A549 (cell line): ENCODE results near the gene IL17REL. TPM values are rescaled to one million over a fixed set of nuclear protein-coding genes. Genes with fewer than 3 reads are reported as not detected.

Experiments
- ATAC-seq, 2 experiments: fragments of 200-7000 bp in 1 of 2; fragments of >200 bp in 1 of 2; cut with Nextera tagmentation in 1 of 2; cut with Tn5 transposase in 1 of 2; 3 replicates each; pipeline versions ENCODE4 v1.8.0 to v1.9.1; 2018 to 2020; ENCODE audit warnings: mild to moderate bottlenecking in 1 of 2, moderate library complexity in 1 of 2
- CTCF ChIA-PET: fragments of 300-600 bp; sonication (Branson Sonifier 250); formaldehyde crosslinking; extraction: SDS; loops from one replicate; lab custom pipeline; 2021; ENCODE audit warnings: antibody characterized with exemption, inconsistent platforms; lab: Yijun Ruan, JAX
- POLR2A ChIA-PET: fragments of 350-600 bp; formaldehyde crosslinking; extraction: SDS; loops from one replicate; lab custom pipeline; 2021; ENCODE audit warnings: antibody characterized with exemption, inconsistent platforms; lab: Yijun Ruan, JAX
- DNase-seq, 2 experiments: peaks; one replicate each; pipeline versions ENCODE4 v3.0.0 to v3.0.0-alpha.2; 2011 to 2016; ENCODE audit warnings: low read depth in 1 of 2, low spot score in 1 of 2
- FAIRE-seq: peaks from 2 replicates; lab custom pipeline; 2011; peaks lifted over from hg19 to GRCh38; lab: Jason Lieb, UNC
- H3K27ac ChIP-seq, 2 experiments: fragments of >200 bp; sonication (Bioruptor Twin); formaldehyde crosslinking; 3 replicates each; pipeline ENCODE4 v1.5.1; 2016 to 2017
- H3K4me1 ChIP-seq: fragments of >200 bp; sonication (Bioruptor Twin); formaldehyde crosslinking; 3 replicates; pipeline ENCODE4 v1.6.1; 2016
- H3K4me2 ChIP-seq: fragments of >200 bp; sonication (Bioruptor Twin); formaldehyde crosslinking; 3 replicates; pipeline ENCODE4 v1.6.1; 2016
- H3K4me3 ChIP-seq: fragments of >200 bp; sonication (Bioruptor Twin); formaldehyde crosslinking; 3 replicates; pipeline ENCODE4 v1.5.1; 2016
- H3K9me3 ChIP-seq: fragments of >200 bp; sonication (Bioruptor Twin); formaldehyde crosslinking; 3 replicates; pipeline ENCODE4 v1.6.1; 2016
- BHLHE40 ChIP-seq: IDR thresholded peaks from 2 replicates; pipeline ENCODE4 v1.6.1; 2012; ENCODE audit warnings: low read depth, low read length, inconsistent platforms
- CBX2 ChIP-seq: fragments of 200-600 bp; sonication (generic); IDR thresholded peaks from 2 replicates; pipeline ENCODE4 v1.6.1; 2016; ENCODE audit warnings: low read depth, mild to moderate bottlenecking, borderline replicate concordance
- CHD2 ChIP-seq: fragments of 150-350 bp; IDR thresholded peaks from 2 replicates; pipeline ENCODE4 v1.6.1; 2014; ENCODE audit warnings: low read length; ENCODE audit not compliant: partially characterized antibody
- FOSL2 ChIP-seq, 2 experiments: fragments of 450-650 bp in 1 of 2; fragments of >200 bp in 1 of 2; sonication (Bioruptor Twin) in 1 of 2; formaldehyde crosslinking; IDR thresholded peaks; 2 replicates each; pipeline versions ENCODE4 v1.5.0 to v1.6.1; 2016 to 2020; ENCODE audit warnings: mild to moderate bottlenecking in 1 of 2, moderate library complexity in 1 of 2
- HOXA7 ChIP-seq: fragments of 250-450 bp; sonication (Bioruptor Pico); IDR thresholded peaks from 2 replicates; pipeline ENCODE4 v1.5.0; 2020; ENCODE audit warnings: mild to moderate bottlenecking, moderate library complexity
- HOXB13 ChIP-seq: fragments of 250-450 bp; sonication (Bioruptor Pico); IDR thresholded peaks from 2 replicates; pipeline ENCODE4 v1.5.0; 2020; ENCODE audit warnings: low read depth, mild to moderate bottlenecking, moderate library complexity
- JUN ChIP-seq, 2 experiments: fragments of >200 bp; sonication (Bioruptor Twin); formaldehyde crosslinking; IDR thresholded peaks; 2 replicates in 1 of 2; 3 replicates in 1 of 2; pipeline ENCODE4 v1.6.1; 2016 to 2017
- JUNB ChIP-seq: fragments of >200 bp; sonication (Bioruptor Twin); formaldehyde crosslinking; IDR thresholded peaks from 2 replicates; pipeline ENCODE4 v1.6.1; 2016
- KDM1A ChIP-seq: fragments of 200-600 bp; sonication (generic); IDR thresholded peaks from 2 replicates; pipeline ENCODE4 v1.6.1; 2016; ENCODE audit warnings: low read depth, mild to moderate bottlenecking
- MAZ ChIP-seq: fragments of 150-350 bp; IDR thresholded peaks from 2 replicates; pipeline ENCODE4 v1.6.1; 2014; ENCODE audit warnings: antibody characterized with exemption, low read depth, low read length, borderline replicate concordance
- NPAS2 ChIP-seq: fragments of 250-450 bp; sonication (Bioruptor Pico); IDR thresholded peaks from 2 replicates; pipeline ENCODE4 v1.8.0; 2022; ENCODE audit warnings: mild to moderate bottlenecking, moderate library complexity, borderline replicate concordance
- NR3C1 ChIP-seq: fragments of >200 bp; sonication (Bioruptor Twin); formaldehyde crosslinking; IDR thresholded peaks from 3 replicates; pipeline ENCODE4 v1.6.1; 2017
- POLR2AphosphoS2 ChIP-seq: conservative IDR thresholded peaks from 2 replicates; pipeline ENCODE4 v1.6.1; 2012; ENCODE audit warnings: low read length, improper control_type of control experiment, inconsistent platforms
- RARB ChIP-seq: fragments of 250-450 bp; sonication (Bioruptor Pico); IDR thresholded peaks from 2 replicates; pipeline ENCODE4 v1.8.0; 2021; ENCODE audit warnings: mild to moderate bottlenecking, moderate library complexity
- TFCP2L1 ChIP-seq: fragments of 250-450 bp; sonication (Bioruptor Pico); IDR thresholded peaks from 2 replicates; pipeline ENCODE4 v1.5.0; 2021; ENCODE audit warnings: mild to moderate bottlenecking
- ZFP36 ChIP-seq: fragments of 450-650 bp; IDR thresholded peaks from 2 replicates; pipeline ENCODE4 v1.6.1; 2014; ENCODE audit warnings: borderline replicate concordance; ENCODE audit not compliant: partially characterized antibody
- ZSCAN20 ChIP-seq: fragments of 250-450 bp; sonication (Bioruptor Pico); IDR thresholded peaks from 2 replicates; pipeline ENCODE4 v1.8.0; 2022; ENCODE audit warnings: mild to moderate bottlenecking, moderate library complexity
- WGBS: methylation state at CpG from one replicate; pipeline ENCODE4 v1.1.6; 2017; ENCODE audit errors: missing lambda C conversion rate; 5-methylcytosine and 5-hydroxymethylcytosine counted together
- polyA plus RNA-seq, 4 experiments: library from polyadenylated mRNA; depleted of rRNA in 3 of 4; stranded (reverse); fragments of >200 nt; fragmentation: RNase III in 1 of 4; extraction: RNeasy Plus Mini Kit Qiagen cat#74134 plus additional on column Dnase treatment in 1 of 4; gene quantifications; 2 replicates in 3 of 4; 3 replicates in 1 of 4; pipeline ENCODE4 v1.2.3, GENCODE V29; 2011 to 2017
- TF ChIP-seq, protein P1 (sequence below): fragments of >200 bp; sonication (Bioruptor Twin); formaldehyde crosslinking; IDR thresholded peaks from 2 replicates; pipeline ENCODE4 v1.6.1; 2016
- TF ChIP-seq, protein P2 (sequence below): fragments of >200 bp; sonication (Bioruptor Twin); formaldehyde crosslinking; IDR thresholded peaks from 3 replicates; pipeline ENCODE4 v1.5.1; 2016

Gene IL17REL
- polyA plus RNA-seq, 2 of the 4 experiments (the other 2 are of a cell fraction) = 0.06 TPM; not detected in 1

GRCh38 chr22:49970528-49971231 lies 41.9 kb downstream of the IL17REL start (continued):
- TF ChIP-seq, protein P1, sequence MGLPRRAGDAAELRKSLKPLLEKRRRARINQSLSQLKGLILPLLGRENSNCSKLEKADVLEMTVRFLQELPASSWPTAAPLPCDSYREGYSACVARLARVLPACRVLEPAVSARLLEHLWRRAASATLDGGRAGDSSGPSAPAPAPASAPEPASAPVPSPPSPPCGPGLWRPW = no peak
- TF ChIP-seq BHLHE40 (peak; percentile 85), MAZ (no peak), ZFP36 (no peak), CHD2 (peak; percentile 46), CBX2 (no peak)

- Histone ChIP-seq H3K9me3 (no peaks in the 10 kb centered on the region), H3K4me2 (peak overlapping the region; percentile 89), H3K4me3 (no peak overlapping the region), H3K4me1 (peaks cover 31% of the 10 kb centered on the region)
- POLR2A ChIA-PET = no interaction called here
- ATAC-seq (peak; percentile 2 to 5; a peak in 4 of 6 replicates), FAIRE-seq (no peak), DNase-seq (no peak)
- CTCF ChIA-PET = no interaction called here
- 73% methylated on average over 3 of the region's 8 CpGs for WGBS
- TF ChIP-seq, protein P2, sequence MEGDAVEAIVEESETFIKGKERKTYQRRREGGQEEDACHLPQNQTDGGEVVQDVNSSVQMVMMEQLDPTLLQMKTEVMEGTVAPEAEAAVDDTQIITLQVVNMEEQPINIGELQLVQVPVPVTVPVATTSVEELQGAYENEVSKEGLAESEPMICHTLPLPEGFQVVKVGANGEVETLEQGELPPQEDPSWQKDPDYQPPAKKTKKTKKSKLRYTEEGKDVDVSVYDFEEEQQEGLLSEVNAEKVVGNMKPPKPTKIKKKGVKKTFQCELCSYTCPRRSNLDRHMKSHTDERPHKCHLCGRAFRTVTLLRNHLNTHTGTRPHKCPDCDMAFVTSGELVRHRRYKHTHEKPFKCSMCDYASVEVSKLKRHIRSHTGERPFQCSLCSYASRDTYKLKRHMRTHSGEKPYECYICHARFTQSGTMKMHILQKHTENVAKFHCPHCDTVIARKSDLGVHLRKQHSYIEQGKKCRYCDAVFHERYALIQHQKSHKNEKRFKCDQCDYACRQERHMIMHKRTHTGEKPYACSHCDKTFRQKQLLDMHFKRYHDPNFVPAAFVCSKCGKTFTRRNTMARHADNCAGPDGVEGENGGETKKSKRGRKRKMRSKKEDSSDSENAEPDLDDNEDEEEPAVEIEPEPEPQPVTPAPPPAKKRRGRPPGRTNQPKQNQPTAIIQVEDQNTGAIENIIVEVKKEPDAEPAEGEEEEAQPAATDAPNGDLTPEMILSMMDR = no peak
- TF ChIP-seq TFCP2L1 (CRISPR knock-in tag) (no peak), KDM1A (peak; percentile 64; the same call in 1 of the 2 replicates), HOXA7 (CRISPR knock-in tag) (no peak), NR3C1 (no peak)
- TF ChIP-seq, all 56 proteins: peak for 1
- peak overlapping the region; percentile 92 to 96 for H3K27ac ChIP-seq
Observed at GRCh38 chr22:49969751-49970527, 42.6 kb downstream of the IL17REL start.

- H3K4me2 ChIP-seq = no peak overlapping the region
- H3K4me3 ChIP-seq = no peak overlapping the region
- DNase-seq (no peak), FAIRE-seq (no peak), ATAC-seq (no peak)
- TF ChIP-seq RARB (CRISPR knock-in tag) (no peak), CBX2 (no peak), POLR2AphosphoS2 (no peak), JUNB (no peak), NPAS2 (no peak), ZSCAN20 (CRISPR knock-in tag) (no peak), JUN (IDR thresholded peaks at IDR 0.05) (no peak), HOXB13 (no peak), FOSL2 (IDR thresholded peaks at IDR 0.05) (no peak), FOSL2 (CRISPR knock-in tag; IDR thresholded peaks at IDR 0.05) (no peak)
- TF ChIP-seq, protein P2 = no peak
- ChIA-PET POLR2A (interaction anchor here (1.2 kb wide), 1 partner anchor 33 kb away, joined by 4 read pairs; no protein-coding TSS in a partner anchor), CTCF (no interaction called here)
- H3K27ac ChIP-seq = peak overlapping the region; percentile 92 to 96; a peak in 5 of 6 replicates
- peaks cover 39% of the 10 kb centered on the region for H3K4me1 ChIP-seq
- WGBS = 100% methylated on average over 2 of the region's 16 CpGs
- H3K9me3 ChIP-seq = no peaks in the 10 kb centered on the region
Observed at GRCh38 chr22:49968831-49969661, 43.5 kb downstream of the IL17REL start.
